K562 (cell line): ENCODE data around the gene LHX3. TPM values are rescaled to one million over a fixed set of nuclear protein-coding genes. Genes with fewer than 3 reads are reported as not detected.

Source experiments
- ATF1 ChIP-seq, 2 experiments: fragments of 450-650 bp in 1 of 2; IDR thresholded peaks; 2 replicates each; pipeline ENCODE4 v1.6.1; 2016; ENCODE audit warnings: missing compliant biosample characterization in 1 of 2, missing genetic modification characterization in 1 of 2
- BRD9 ChIP-seq: fragments of 450-650 bp; IDR thresholded peaks from 2 replicates; pipeline ENCODE4 v1.6.1; 2018; ENCODE audit warnings: low read depth; ENCODE audit not compliant: partially characterized antibody
- CBFA2T3 ChIP-seq: fragments of 450-650 bp; IDR thresholded peaks from 2 replicates; pipeline ENCODE4 v1.6.1; 2017
- EP300 ChIP-seq: IDR thresholded peaks from 2 replicates; pipeline ENCODE4 v1.6.1; 2012; ENCODE audit warnings: low read length, improper control_type of control experiment
- EP400 ChIP-seq: fragments of 450-650 bp; IDR thresholded peaks from 2 replicates; pipeline ENCODE4 v1.6.1; 2017; ENCODE audit warnings: antibody characterized with exemption, mild to moderate bottlenecking, moderate library complexity
- ETS2 ChIP-seq: IDR thresholded peaks from 2 replicates; pipeline ENCODE4 v1.6.1; 2016; ENCODE audit warnings: borderline replicate concordance, missing genetic modification characterization, mild to moderate bottlenecking, moderate library complexity, missing compliant biosample characterization; ENCODE audit not compliant: poor library complexity, severe bottlenecking
- GTF2E2 ChIP-seq: fragments of 200-800 bp; sonication (Bioruptor generic); IDR thresholded peaks from 2 replicates; pipeline ENCODE4 v1.6.1; 2016; ENCODE audit warnings: missing genetic modification characterization, missing compliant biosample characterization
- KLF6 ChIP-seq: fragments of 250-450 bp; sonication (Bioruptor Pico); IDR thresholded peaks from 2 replicates; pipeline ENCODE4 v1.4.0; 2020; ENCODE audit warnings: mild to moderate bottlenecking, moderate library complexity, borderline replicate concordance
- MAZ ChIP-seq, 2 experiments: fragments of 450-650 bp in 1 of 2; sonication (generic) in 1 of 2; formaldehyde crosslinking; IDR thresholded peaks in 1 of 2; conservative IDR thresholded peaks in 1 of 2; 2 replicates each; pipeline versions ENCODE4 v1.4.0 to v1.5.0; 2020; ENCODE audit warnings: mild to moderate bottlenecking in 1 of 2, missing genetic modification reagents in 1 of 2
- NCOA2 ChIP-seq, 2 experiments: fragments of 450-650 bp; IDR thresholded peaks; 2 replicates each; pipeline ENCODE4 v1.6.1; 2018; ENCODE audit warnings: mild to moderate bottlenecking in 2 of 2, moderate library complexity in 1 of 2; ENCODE audit not compliant: partially characterized antibody in 2 of 2
- NRF1 ChIP-seq, 2 experiments: fragments of 450-650 bp; IDR thresholded peaks in 1 of 2; conservative IDR thresholded peaks in 1 of 2; 2 replicates each; pipeline ENCODE4 v1.6.1; 2014; ENCODE audit warnings: mild to moderate bottlenecking in 2 of 2
- PKNOX1 ChIP-seq: fragments of 450-650 bp; IDR thresholded peaks from 2 replicates; pipeline ENCODE4 v1.6.1; 2016
- RBBP5 ChIP-seq: fragments of 200-600 bp; sonication (generic); IDR thresholded peaks from 2 replicates; pipeline ENCODE4 v1.6.1; 2012; ENCODE audit warnings: borderline replicate concordance, mild to moderate bottlenecking, low read length, control low read depth, inconsistent platforms; ENCODE audit not compliant: insufficient read depth, poor library complexity, severe bottlenecking
- SOX6 ChIP-seq: fragments of 450-650 bp; IDR thresholded peaks from 2 replicates; pipeline ENCODE4 v1.6.1; 2014; ENCODE audit warnings: mild to moderate bottlenecking
- TAL1 ChIP-seq: fragments of 450-650 bp; IDR thresholded peaks from 2 replicates; pipeline ENCODE4 v1.6.1; 2016; ENCODE audit warnings: mild to moderate bottlenecking
- TBP ChIP-seq: optimal IDR thresholded peaks from 2 replicates; pipeline ENCODE3; 2011; ENCODE audit warnings: low read depth, low read length, improper control_type of control experiment
- TCF7 ChIP-seq: sonication (generic); IDR thresholded peaks from 2 replicates; pipeline ENCODE4 v1.6.1; 2016; ENCODE audit warnings: antibody characterized with exemption, borderline replicate concordance
- TRIM28 ChIP-seq: fragments of 450-650 bp; IDR thresholded peaks from 2 replicates; pipeline ENCODE4 v1.6.1; 2017
- XRCC5 ChIP-seq: fragments of 200-400 bp; formaldehyde crosslinking; IDR thresholded peaks from 2 replicates; pipeline ENCODE4 v1.6.1; 2017; ENCODE audit warnings: low read depth, mild to moderate bottlenecking, low read length
- ZBTB33 ChIP-seq: sonication (generic); formaldehyde crosslinking; IDR thresholded peaks from 2 replicates; pipeline ENCODE4 v1.8.1; 2023; ENCODE audit warnings: mild to moderate bottlenecking, missing genetic modification reagents
- ZNF23 ChIP-seq: fragments of 250-450 bp; sonication (Bioruptor Pico); IDR thresholded peaks from 2 replicates; pipeline ENCODE4 v1.4.0; 2020; ENCODE audit warnings: mild to moderate bottlenecking
- ZNF282 ChIP-seq: sonication (generic); formaldehyde crosslinking; IDR thresholded peaks from 2 replicates; pipeline ENCODE4 v1.8.1; 2023; ENCODE audit warnings: missing genetic modification reagents
- ZNF507 ChIP-seq: conservative IDR thresholded peaks from 2 replicates; pipeline ENCODE4 v1.6.1; 2017; ENCODE audit warnings: missing genetic modification characterization, missing compliant biosample characterization
- ZNF668 ChIP-seq: fragments of 250-450 bp; sonication (Bioruptor Pico); IDR thresholded peaks from 2 replicates; pipeline ENCODE4 v1.8.0; 2022; ENCODE audit warnings: mild to moderate bottlenecking, inconsistent platforms
- ZNF696 ChIP-seq: fragments of 250-450 bp; sonication (Bioruptor Pico); conservative IDR thresholded peaks from 2 replicates; pipeline ENCODE4 v1.4.0; 2020; ENCODE audit warnings: mild to moderate bottlenecking, moderate library complexity
- ZNF75A ChIP-seq: fragments of 450-650 bp; formaldehyde crosslinking; IDR thresholded peaks from 2 replicates; pipeline ENCODE4 v1.4.0; 2020; ENCODE audit warnings: mild to moderate bottlenecking
- ZNF766 ChIP-seq: fragments of 200-800 bp; sonication (Bioruptor generic); conservative IDR thresholded peaks from 2 replicates; pipeline ENCODE4 v1.6.1; 2016; ENCODE audit warnings: missing genetic modification characterization, missing compliant biosample characterization
- ZSCAN32 ChIP-seq: fragments of 450-650 bp; formaldehyde crosslinking; IDR thresholded peaks from 2 replicates; pipeline ENCODE4 v1.4.0; 2020; ENCODE audit warnings: mild to moderate bottlenecking, moderate library complexity
- polyA plus RNA-seq, 8 experiments: library from polyadenylated mRNA; depleted of rRNA in 4 of 8; stranded (reverse) in 5 of 8; unstranded in 3 of 8; fragments of >200 nt; fragmentation: Nextera tagmentation in 2 of 8; fragmentation: Illumina TruSeq in 1 of 8; extraction: Ambion mirVana in 2 of 8; extraction: Trizol in 1 of 8; gene quantifications; 2 replicates each; pipeline versions ENCODE4 v1.2.1 to v1.2.3, GENCODE V29; 2011 to 2014; ENCODE audit warnings: inconsistent platforms in 1 of 8, missing spikeins in 1 of 8
- total RNA-seq, 7 experiments: library from RNA; depleted of rRNA in 6 of 7; stranded (reverse); fragments of >200 nt in 6 of 7; fragmentation: Illumina TruSeq in 2 of 7; extraction: Trizol in 2 of 7; gene quantifications; 2 replicates each; pipeline versions ENCODE4 v1.2.1 to v1.2.3, GENCODE V29; 2011 to 2021; ENCODE audit warnings: low replicate concordance in 1 of 7

LHX3 gene
- total and polyA plus RNA-seq, 9 of the 15 experiments (the other 6 are each of a cell fraction or from before 2014, with no cell fraction given) = 0.09 TPM; not detected in 8

GRCh38 chr9:136231478-136232297 is 26.8 kb upstream of the LHX3 start (continued):
- TF ChIP-seq PKNOX1 (peak; percentile 37; the same call in 1 of the 2 replicates), KLF6 (CRISPR knock-in tag) (no peak), TCF7 (no peak), TRIM28 (no peak), XRCC5 (no peak), TAL1 (no peak), ZNF282 (CRISPR knock-in tag) (no peak), EP300 (peak; percentile 48), ZNF696 (CRISPR knock-in tag) (no peak), TBP (no peak), CBFA2T3 (0 out of 2 replicates have a peak, but pooled peaks have one; percentile 28), ZNF75A (CRISPR knock-in tag) (no peak), NRF1 (conservative IDR thresholded peaks at IDR 0.05 in 1 of 2, IDR thresholded peaks at IDR 0.05 in 1 of 2) (0 out of 4 replicates have a peak, but pooled peaks of 1 of the 2 experiments have one; percentile 21), ZNF507 (tag) (no peak), MAZ (CRISPR knock-in tag; conservative IDR thresholded peaks at IDR 0.05 in 1 of 2, IDR thresholded peaks at IDR 0.05 in 1 of 2) (no peak), ZBTB33 (CRISPR knock-in tag) (no peak), BRD9 (no peak), ZNF23 (no peak), NCOA2 (IDR thresholded peaks at IDR 0.05; ENCODE audit: partially characterized antibody in 2 of 2) (no peak), ATF1 (CRISPR knock-in tag; IDR thresholded peaks at IDR 0.05) (no peak), ATF1 (tag; IDR thresholded peaks at IDR 0.05) (peak; percentile 78), SOX6 (no peak), GTF2E2 (tag) (no peak), ETS2 (tag) (no peak), RBBP5 (no peak), ZNF668 (CRISPR knock-in tag) (no peak), ZSCAN32 (CRISPR knock-in tag) (no peak), ZNF766 (CRISPR knock-in tag) (peak; percentile 93), EP400 (peak; percentile 60; the same call in 1 of the 2 replicates)
